Measurements from ENCODE around the gene BRIX1.

GRCh38 chr5:34895641-34896419 is 19.7 kb upstream of the BRIX1 start:
- TF ChIP-seq EZH2 (IDR thresholded peaks at IDR 0.05; ENCODE audit: borderline replicate concordance, low read length) (no peak), CTCF (conservative IDR thresholded peaks at IDR 0.05 in 1 of 2, IDR thresholded peaks at IDR 0.05 in 1 of 2; ENCODE audit: extremely low read depth in 1 of 2, insufficient read depth in 1 of 2, low read depth in 1 of 2, low read length in 2 of 2) (no peak)
